ENCODE measurements around the gene FDXACB1. TPM values are rescaled to one million over a fixed set of nuclear protein-coding genes. Genes with fewer than 3 reads are reported as not detected.

Gene FDXACB1
- total RNA-seq, 1 donor from 2014 or later = 3.7 TPM

DNA sequence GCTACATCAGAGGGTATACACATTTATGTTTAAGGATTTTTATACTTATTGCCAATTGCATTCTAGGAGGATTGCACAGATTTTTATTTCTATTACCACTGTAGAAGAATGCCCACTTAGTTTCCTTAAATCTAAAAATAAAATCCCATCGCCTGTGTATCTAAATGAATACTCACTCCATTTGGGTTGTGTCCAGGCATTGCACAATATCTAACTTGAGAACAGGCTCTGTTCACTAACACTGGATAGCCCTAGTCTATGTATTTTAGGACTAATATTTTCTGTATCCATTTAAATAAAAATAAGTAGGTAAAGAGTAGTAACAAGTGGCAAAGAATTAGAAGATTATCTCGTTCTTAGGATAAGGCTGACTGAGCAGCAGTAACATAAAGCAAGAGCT is 43.8 kb upstream of the FDXACB1 start:
- H3K27me3 ChIP-seq (ENCODE audit: control insufficient read depth, insufficient read depth, low read length) = no peaks in the 10 kb centered on the region
- TF ChIP-seq, protein P1, sequence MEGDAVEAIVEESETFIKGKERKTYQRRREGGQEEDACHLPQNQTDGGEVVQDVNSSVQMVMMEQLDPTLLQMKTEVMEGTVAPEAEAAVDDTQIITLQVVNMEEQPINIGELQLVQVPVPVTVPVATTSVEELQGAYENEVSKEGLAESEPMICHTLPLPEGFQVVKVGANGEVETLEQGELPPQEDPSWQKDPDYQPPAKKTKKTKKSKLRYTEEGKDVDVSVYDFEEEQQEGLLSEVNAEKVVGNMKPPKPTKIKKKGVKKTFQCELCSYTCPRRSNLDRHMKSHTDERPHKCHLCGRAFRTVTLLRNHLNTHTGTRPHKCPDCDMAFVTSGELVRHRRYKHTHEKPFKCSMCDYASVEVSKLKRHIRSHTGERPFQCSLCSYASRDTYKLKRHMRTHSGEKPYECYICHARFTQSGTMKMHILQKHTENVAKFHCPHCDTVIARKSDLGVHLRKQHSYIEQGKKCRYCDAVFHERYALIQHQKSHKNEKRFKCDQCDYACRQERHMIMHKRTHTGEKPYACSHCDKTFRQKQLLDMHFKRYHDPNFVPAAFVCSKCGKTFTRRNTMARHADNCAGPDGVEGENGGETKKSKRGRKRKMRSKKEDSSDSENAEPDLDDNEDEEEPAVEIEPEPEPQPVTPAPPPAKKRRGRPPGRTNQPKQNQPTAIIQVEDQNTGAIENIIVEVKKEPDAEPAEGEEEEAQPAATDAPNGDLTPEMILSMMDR (IDR thresholded peaks at IDR 0.05; ENCODE audit: insufficient read depth, low read length, poor library complexity, severe bottlenecking) = no peak
- H3K4me3 ChIP-seq (ENCODE audit: low read depth, low read length) = no peak overlapping the region
- H3K36me3 ChIP-seq (ENCODE audit: control insufficient read depth, insufficient read depth, low read length) = no peaks in the 10 kb centered on the region
- DNase-seq (ENCODE audit: low read depth) = no peak

DNA sequence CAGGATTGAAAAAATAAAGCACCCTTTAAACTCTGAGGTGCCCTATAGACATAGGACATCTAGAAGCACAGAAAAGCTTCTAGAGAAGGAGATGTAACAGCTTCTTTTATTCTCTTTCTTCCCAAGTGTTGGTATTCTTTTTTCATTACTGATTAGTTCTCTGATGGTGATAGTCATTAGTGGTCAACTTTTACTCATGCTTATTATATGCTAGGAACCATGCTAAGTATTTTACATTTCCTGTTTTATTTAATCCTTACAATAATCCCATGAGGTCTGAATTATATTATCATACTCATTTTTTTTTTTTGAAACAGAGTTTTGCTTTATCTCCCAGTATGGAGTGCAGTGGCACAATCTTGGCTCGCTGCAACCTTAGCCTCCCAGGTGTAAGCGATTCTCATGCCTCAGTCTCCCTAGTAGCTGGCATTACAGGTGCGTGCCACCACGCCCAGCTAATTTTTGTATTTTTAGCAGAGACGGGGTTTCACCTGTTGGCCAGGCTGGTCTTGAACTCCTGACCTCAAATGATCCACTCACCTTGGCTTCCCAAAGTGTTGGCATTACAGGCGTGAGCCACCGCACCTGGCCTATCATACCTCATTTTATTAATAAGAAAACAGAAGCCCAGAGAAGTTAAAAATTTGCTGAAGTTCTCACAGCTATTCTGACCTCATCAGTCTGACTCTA is 42.7 kb upstream of the FDXACB1 start:
- no peak overlapping the region for H3K4me3 ChIP-seq (ENCODE audit: low read depth, low read length)
- H3K36me3 ChIP-seq (ENCODE audit: control insufficient read depth, insufficient read depth, low read length) = no peaks in the 10 kb centered on the region
- DNase-seq (ENCODE audit: low read depth) = no peak
- TF ChIP-seq, protein P1 (IDR thresholded peaks at IDR 0.05; ENCODE audit: insufficient read depth, low read length, poor library complexity, severe bottlenecking) = no peak
- H3K27me3 ChIP-seq (ENCODE audit: control insufficient read depth, insufficient read depth, low read length) = no peaks in the 10 kb centered on the region

DNA sequence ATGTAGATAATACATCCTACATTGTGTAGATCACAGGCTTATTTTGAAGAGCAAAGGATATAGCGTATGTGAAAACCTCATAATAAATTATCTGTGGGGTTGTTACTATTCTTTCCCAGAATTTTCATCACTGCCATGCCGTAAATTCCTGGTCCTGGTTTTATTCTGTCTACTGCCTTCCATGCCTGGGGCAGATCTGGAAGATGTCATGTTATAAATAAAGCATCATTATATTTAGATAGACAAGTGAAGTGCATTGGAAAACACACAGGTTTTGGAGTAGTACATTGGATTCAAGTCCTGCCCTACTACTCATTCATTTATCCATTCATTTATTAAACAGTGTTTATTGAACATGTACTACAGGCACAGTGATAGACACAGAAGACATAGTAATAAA is 41.9 kb upstream of the FDXACB1 start:
- TF ChIP-seq, protein P1 (IDR thresholded peaks at IDR 0.05; ENCODE audit: insufficient read depth, low read length, poor library complexity, severe bottlenecking) = no peak
- DNase-seq (ENCODE audit: low read depth) = no peak
- H3K4me3 ChIP-seq (ENCODE audit: low read depth, low read length) = no peak overlapping the region
- H3K27me3 ChIP-seq (ENCODE audit: control insufficient read depth, insufficient read depth, low read length) = no peaks in the 10 kb centered on the region
- no peaks in the 10 kb centered on the region for H3K36me3 ChIP-seq (ENCODE audit: control insufficient read depth, insufficient read depth, low read length)

DNA sequence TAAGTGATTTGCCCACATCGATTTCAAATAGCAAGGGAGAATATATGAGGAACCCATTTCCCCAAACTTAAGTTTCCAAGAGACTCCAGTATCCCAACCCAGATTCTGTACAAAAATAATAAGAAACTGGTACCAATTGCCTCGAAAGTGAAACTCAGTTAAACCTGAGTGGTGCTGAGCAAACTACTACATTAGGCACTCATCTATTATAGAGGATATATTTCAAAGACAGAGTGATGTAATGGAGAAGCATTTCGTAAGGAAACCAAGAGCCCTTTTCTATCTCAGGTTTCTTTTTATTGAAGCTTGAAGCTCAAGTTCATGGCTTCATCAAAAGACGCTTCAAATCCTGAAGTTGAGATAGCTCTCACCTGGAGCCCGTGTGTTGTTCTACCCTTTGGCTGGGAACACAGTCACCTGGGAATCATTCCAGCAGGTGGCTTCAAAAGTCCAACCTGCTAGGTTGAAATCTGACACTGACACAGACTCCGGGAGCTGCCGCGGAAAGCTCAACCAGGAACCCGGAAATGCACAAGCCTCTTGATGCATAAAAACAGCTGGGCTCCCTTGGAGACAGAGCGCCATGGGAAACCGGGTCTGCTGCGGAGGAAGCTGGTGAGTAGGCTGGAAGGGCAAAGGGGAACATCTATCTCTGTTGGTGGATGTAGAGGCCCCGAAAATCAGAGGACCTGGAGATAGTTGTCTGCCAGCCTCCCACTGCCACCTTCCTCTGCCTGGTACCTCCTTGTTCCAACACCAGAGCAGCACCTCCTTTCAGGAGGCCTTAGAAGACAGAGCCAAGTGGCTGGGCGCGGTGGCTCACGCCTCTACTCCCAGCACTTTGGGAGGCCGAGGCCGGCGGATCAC is 39.7 kb upstream of the FDXACB1 start, which contains the start of gene C11orf52:
Gene C11orf52 (plus strand): TSS at position 524 of the 867 bp plus-strand sequence. CDS start 60 bp downstream, at position 584.
- H3K36me3 ChIP-seq (ENCODE audit: control insufficient read depth, insufficient read depth, low read length) = no peaks in the 10 kb centered on the region
- H3K27me3 ChIP-seq (ENCODE audit: control insufficient read depth, insufficient read depth, low read length) = no peaks in the 10 kb centered on the region
- peak within 1 kb of the TSS; percentile 32 for H3K4me3 ChIP-seq (ENCODE audit: low read depth, low read length)
- DNase-seq (ENCODE audit: low read depth) = peak; percentile 67
- TF ChIP-seq, protein P1 (IDR thresholded peaks at IDR 0.05; ENCODE audit: insufficient read depth, low read length, poor library complexity, severe bottlenecking) = no peak

- Histone ChIP-seq H3K36me3 (ENCODE audit: control insufficient read depth, insufficient read depth, low read length) (no peaks in the 10 kb centered on the region), H3K27me3 (ENCODE audit: control insufficient read depth, insufficient read depth, low read length) (no peaks in the 10 kb centered on the region), H3K4me3 (ENCODE audit: low read depth, low read length) (no peak overlapping the region)
- TF ChIP-seq, protein P1 (IDR thresholded peaks at IDR 0.05; ENCODE audit: insufficient read depth, low read length, poor library complexity, severe bottlenecking) = no peak
- no peak for DNase-seq (ENCODE audit: low read depth)
Observed at GRCh38 chr11:111917788-111918187, 38.8 kb upstream of the FDXACB1 start.
